Fibroblast of skin of left biceps (primary cell): ENCODE data around the gene ATP5PO.
A peak's percentile ranks its signal among the peaks of the same experiment; 100 is the strongest.

Experiments used
- DNase-seq, 2 experiments: peaks; one replicate each; pipeline ENCODE4 v3.0.0-alpha.2; 2013; ENCODE audit warnings: low read depth in 2 of 2

Gene ATP5PO

GRCh38 chr21:33915368-33916199 lies at the start of gene ATP5PO:
ATP5PO (minus strand) TSS chr21:33915804; CDS start chr21:33915763, 41 bp downstream.
- peak; percentile 89 to 92 for DNase-seq

- DNase-seq, result peak in 1 of 2 experiments; percentile 51
Measured at GRCh38 chr21:33964706-33965325, 49.2 kb upstream of the ATP5PO start.

- DNase-seq, result no peak
Measured at GRCh38 chr21:33963848-33964555, 48.4 kb upstream of the ATP5PO start.

GRCh38 chr21:33962290-33962689 lies 46.7 kb upstream of the ATP5PO start:
- no peak for DNase-seq

GRCh38 chr21:33961061-33961460 lies 45.5 kb upstream of the ATP5PO start:
- DNase-seq, result no peak

- no peak for DNase-seq
Measured at GRCh38 chr21:33959680-33960079, 44.1 kb upstream of the ATP5PO start.

GRCh38 chr21:33954395-33954794 lies 38.8 kb upstream of the ATP5PO start:
- no peak for DNase-seq

GRCh38 chr21:33951276-33952178 lies 35.9 kb upstream of the ATP5PO start:
- DNase-seq, result no peak

- DNase-seq, result no peak
Measured at GRCh38 chr21:33950431-33951079, 35.0 kb upstream of the ATP5PO start.

GRCh38 chr21:33949516-33950430 lies 34.2 kb upstream of the ATP5PO start:
- no peak for DNase-seq

GRCh38 chr21:33948951-33949444 lies 33.4 kb upstream of the ATP5PO start:
- DNase-seq, result no peak

- no peak for DNase-seq
Measured at GRCh38 chr21:33948096-33948950, 32.7 kb upstream of the ATP5PO start.

- peak; percentile 90 to 91 for DNase-seq
Measured at GRCh38 chr21:33947451-33948095, 32.0 kb upstream of the ATP5PO start.

GRCh38 chr21:33945652-33946270 lies 30.2 kb upstream of the ATP5PO start:
- no peak for DNase-seq

- DNase-seq, result no peak
Measured at GRCh38 chr21:33944185-33944763, 28.7 kb upstream of the ATP5PO start.

- no peak for DNase-seq
Measured at GRCh38 chr21:33943293-33943692, 27.7 kb upstream of the ATP5PO start.

GRCh38 chr21:33942426-33942825 lies 26.8 kb upstream of the ATP5PO start:
- DNase-seq, result no peak
